Spleen (tissue), 11 donors: ENCODE measurements around the gene NCDN. TPM values are rescaled to one million over a fixed set of nuclear protein-coding genes. Genes with fewer than 3 reads are reported as not detected.

Source experiments
- DNase-seq: peaks from one replicate; pipeline ENCODE4 v3.0.0-alpha.2; 2020
- H3K27ac ChIP-seq, 8 donors: fragments of 200-600 bp; sonication (generic) in 7 of 8; 1 replicate in 4 of 8; 2 replicates in 4 of 8; pipeline versions ENCODE4 v1.5.0 to v1.8.0; 2016 to 2021; ENCODE audit warnings: inconsistent platforms in 4 of 8, mild to moderate bottlenecking in 4 of 8, moderate library complexity in 1 of 8
- H3K27me3 ChIP-seq, 7 donors: fragments of 200-600 bp; sonication (generic) in 6 of 7; replicated peaks in 1 of 7; 1 replicate in 4 of 7; 2 replicates in 3 of 7; pipeline versions ENCODE4 v1.5.0 to v1.8.0; 2016 to 2021; ENCODE audit warnings: inconsistent platforms in 3 of 7, mild to moderate bottlenecking in 1 of 7
- H3K36me3 ChIP-seq, 6 donors: fragments of 200-600 bp; sonication (generic) in 5 of 6; 1 replicate in 4 of 6; 2 replicates in 2 of 6; pipeline versions ENCODE4 v1.5.0 to v1.8.0; 2016 to 2021; ENCODE audit warnings: inconsistent platforms in 2 of 6
- H3K4me1 ChIP-seq, 6 donors: fragments of 200-600 bp; sonication (generic) in 5 of 6; 1 replicate in 3 of 6; 2 replicates in 3 of 6; pipeline versions ENCODE4 v1.5.0 to v1.8.0; 2016 to 2021; ENCODE audit warnings: inconsistent platforms in 3 of 6
- H3K4me3 ChIP-seq, 8 donors: fragments of 200-600 bp; sonication (generic) in 7 of 8; 1 replicate in 4 of 8; 2 replicates in 4 of 8; pipeline versions ENCODE4 v1.5.0 to v1.8.0; 2016 to 2021; ENCODE audit warnings: inconsistent platforms in 4 of 8, mild to moderate bottlenecking in 4 of 8, moderate library complexity in 2 of 8
- H3K9me3 ChIP-seq, 8 donors: fragments of 200-600 bp; sonication (generic) in 7 of 8; 1 replicate in 4 of 8; 2 replicates in 4 of 8; pipeline versions ENCODE4 v1.5.0 to v1.8.0; 2016 to 2021; ENCODE audit warnings: inconsistent platforms in 4 of 8
- CTCF ChIP-seq, 11 experiments: fragments of 200-600 bp in 7 of 11; fragments of 450-650 bp in 4 of 11; sonication (generic) in 4 of 11; IDR thresholded peaks in 8 of 11; conservative IDR thresholded peaks in 3 of 11; 1 replicate in 7 of 11; 2 replicates in 4 of 11; pipeline versions ENCODE4 v1.4.0 to v1.8.0; 2016 to 2021; ENCODE audit warnings: antibody characterized with exemption in 11 of 11, inconsistent platforms in 4 of 11, mild to moderate bottlenecking in 1 of 11
- POLR2A ChIP-seq, 3 donors: fragments of 450-650 bp; IDR thresholded peaks; one replicate each; pipeline ENCODE4 v1.5.1; 2017; ENCODE audit warnings: antibody characterized with exemption in 3 of 3, mild to moderate bottlenecking in 1 of 3
- POLR2AphosphoS5 ChIP-seq, 3 donors: sonication (generic); formaldehyde crosslinking; IDR thresholded peaks; one replicate each; pipeline ENCODE4 v1.5.1; 2017; ENCODE audit warnings: antibody characterized with exemption in 3 of 3
- WGBS, 5 donors: extraction: QIAGEN DNeasy Blood & Tissue Kit in 3 of 5; methylation state at CpG; one replicate each; pipeline versions ENCODE4 v1.1.5 to v1.1.7; 2013 to 2018; 5-methylcytosine and 5-hydroxymethylcytosine counted together
- intact Hi-C: fragments of 100-400 bp; cut with DNase I; formaldehyde crosslinking; loops from one replicate; pipeline ENCODE4 v1.15.0; 2023; ENCODE audit warnings: low total_unique reads
- polyA plus RNA-seq, 3 donors: library from polyadenylated mRNA; stranded (reverse); fragments of 200-250 nt; gene quantifications; one replicate each; pipeline ENCODE4 v1.2.1, GENCODE V29; 2013
- total RNA-seq, 7 donors: library from RNA; depleted of rRNA in 3 of 7; stranded (reverse); fragments of >200 nt in 3 of 7; fragmentation: NEBNext Ultra II Directional in 4 of 7; extraction: Animal tissue kit (Norgen Biotek cat#: 25700) in 4 of 7; gene quantifications; one replicate each; pipeline versions ENCODE4 v1.1.0 to v1.2.1, GENCODE V29; 2016 to 2021
- donor health status: healthy with polysubstance abuse.
- donor health status: DM: no; HTN: no; CAD: no; lungs with moderate emphysema.
- donor health status: DM: no; HTN: no; CAD: no.
- donor health status: Bipolar disorder and iron deficiency.
- donor health status: healthy.
- donor health status: DM: no; HTN: no; CAD: no.
- donor health status: DM: yes; HTN: yes; CAD: no.

Gene NCDN
- total and polyA plus RNA-seq, 10 donors, result 4.2 to 19.1 (median 16.5) TPM

- DNase-seq, result no peak
- H3K27ac ChIP-seq, result peak overlapping the region in 1 of 8 donors; percentile 4
- intact Hi-C loops, result no loop called here
- H3K4me3 ChIP-seq, result no peak overlapping the region
- 68 to 81% (median 78%) methylated on average over 7 of the region's 7 CpGs for WGBS, 5 donors
- TF ChIP-seq POLR2A (IDR thresholded peaks at IDR 0.05) (no peak), CTCF (IDR thresholded peaks at IDR 0.05 in 8 of 11, conservative IDR thresholded peaks at IDR 0.05 in 3 of 11) (no peak), POLR2AphosphoS5 (IDR thresholded peaks at IDR 0.05) (no peak)
- peaks cover 20 to 80% (median 50%) of the 10 kb centered on the region in 6 donors for H3K4me1 ChIP-seq
- H3K27me3 ChIP-seq, result no peaks in the 10 kb centered on the region
- H3K36me3 ChIP-seq, result peaks cover 0 to 49% (median 31%) of the 10 kb centered on the region in 6 donors
- H3K9me3 ChIP-seq, result no peaks in the 10 kb centered on the region
Measured at GRCh38 chr1:35554266-35555211, 3.1 kb upstream of the NCDN start.

- no peaks in the 10 kb centered on the region for H3K27me3 ChIP-seq
- peaks cover 20 to 81% (median 50%) of the 10 kb centered on the region in 6 donors for H3K4me1 ChIP-seq
- peaks cover 0 to 44% (median 28%) of the 10 kb centered on the region in 6 donors for H3K36me3 ChIP-seq
- intact Hi-C loops, result no loop called here
- TF ChIP-seq CTCF (IDR thresholded peaks at IDR 0.05 in 8 of 11, conservative IDR thresholded peaks at IDR 0.05 in 3 of 11), result no peak
- 79 to 95% (median 86%) methylated on average over 4 of the region's 4 CpGs for WGBS, 5 donors
- DNase-seq, result no peak
- no peak overlapping the region for H3K27ac ChIP-seq
- H3K9me3 ChIP-seq, result no peaks in the 10 kb centered on the region
- peak overlapping the region in 1 of 8 donors; percentile 99 for H3K4me3 ChIP-seq
Measured at GRCh38 chr1:35555212-35555584, 2.4 kb upstream of the NCDN start.

- DNase-seq, result no peak
- Histone ChIP-seq H3K27ac (peak overlapping the region in 5 of 8 donors; percentile 96 to 99 (median 98)), H3K9me3 (no peaks in the 10 kb centered on the region), H3K4me1 (peaks cover 20 to 81% (median 52%) of the 10 kb centered on the region in 6 donors), H3K36me3 (peaks cover 0 to 44% (median 25%) of the 10 kb centered on the region in 6 donors), H3K27me3 (no peaks in the 10 kb centered on the region), H3K4me3 (peak overlapping the region in 6 of 8 donors; percentile 76 to 99 (median 86))
- intact Hi-C loops, result no loop called here
- TF ChIP-seq POLR2AphosphoS5 (IDR thresholded peaks at IDR 0.05), result no peak
- TF ChIP-seq POLR2A (IDR thresholded peaks at IDR 0.05), result no peak
- no peak for TF ChIP-seq CTCF (IDR thresholded peaks at IDR 0.05 in 8 of 11, conservative IDR thresholded peaks at IDR 0.05 in 3 of 11)
- WGBS, 5 donors, result 70 to 84% (median 77%) methylated on average over 10 of the region's 10 CpGs
Measured at GRCh38 chr1:35555601-35556477, 1.8 kb upstream of the NCDN start.
